Mammary epithelial cell (primary cell): ENCODE data around the gene CHST12.

Source experiments
- EZH2 ChIP-seq: IDR thresholded peaks from 2 replicates; pipeline ENCODE4 v1.6.1; 2012; ENCODE audit warnings: low read length, inconsistent platforms, borderline replicate concordance
- TF ChIP-seq, protein P1 (sequence below), 2 donors: IDR thresholded peaks in 1 of 2; conservative IDR thresholded peaks in 1 of 2; 2 replicates each; pipeline ENCODE4 v1.5.1; 2011 to 2012; ENCODE audit warnings: inconsistent platforms in 2 of 2, low read length in 2 of 2, mild to moderate bottlenecking in 2 of 2, control low read depth in 1 of 2, low read depth in 1 of 2; ENCODE audit not compliant: insufficient read depth in 1 of 2; ENCODE audit errors: extremely low read depth in 1 of 2

- TF ChIP-seq EZH2, result no peak
- TF ChIP-seq, protein P1, sequence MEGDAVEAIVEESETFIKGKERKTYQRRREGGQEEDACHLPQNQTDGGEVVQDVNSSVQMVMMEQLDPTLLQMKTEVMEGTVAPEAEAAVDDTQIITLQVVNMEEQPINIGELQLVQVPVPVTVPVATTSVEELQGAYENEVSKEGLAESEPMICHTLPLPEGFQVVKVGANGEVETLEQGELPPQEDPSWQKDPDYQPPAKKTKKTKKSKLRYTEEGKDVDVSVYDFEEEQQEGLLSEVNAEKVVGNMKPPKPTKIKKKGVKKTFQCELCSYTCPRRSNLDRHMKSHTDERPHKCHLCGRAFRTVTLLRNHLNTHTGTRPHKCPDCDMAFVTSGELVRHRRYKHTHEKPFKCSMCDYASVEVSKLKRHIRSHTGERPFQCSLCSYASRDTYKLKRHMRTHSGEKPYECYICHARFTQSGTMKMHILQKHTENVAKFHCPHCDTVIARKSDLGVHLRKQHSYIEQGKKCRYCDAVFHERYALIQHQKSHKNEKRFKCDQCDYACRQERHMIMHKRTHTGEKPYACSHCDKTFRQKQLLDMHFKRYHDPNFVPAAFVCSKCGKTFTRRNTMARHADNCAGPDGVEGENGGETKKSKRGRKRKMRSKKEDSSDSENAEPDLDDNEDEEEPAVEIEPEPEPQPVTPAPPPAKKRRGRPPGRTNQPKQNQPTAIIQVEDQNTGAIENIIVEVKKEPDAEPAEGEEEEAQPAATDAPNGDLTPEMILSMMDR (conservative IDR thresholded peaks at IDR 0.05 in 1 of 2, IDR thresholded peaks at IDR 0.05 in 1 of 2; ENCODE audit: extremely low read depth in 1 of 2, insufficient read depth in 1 of 2, low read depth in 1 of 2, low read length in 2 of 2), result no peak
Measured at GRCh38 chr7:2465928-2466327, 62.5 kb downstream of the CHST12 start.
